Measurements from ENCODE around the gene PCDHGA2. TPM values are rescaled to one million over a fixed set of nuclear protein-coding genes. Genes with fewer than 3 reads are reported as not detected.
A peak's percentile ranks its signal among the peaks of the same experiment; 100 is the strongest.
"Not testable (repeated sequence)": the region's sequence is repeated elsewhere in the genome, so short reads cannot be mapped to it uniquely, and the experiment has no call there.

The PCDHGA2 gene
- total RNA-seq (10 to 100 TPM in 1 of 2 donors, 1 to 10 TPM in 1; 8.9 to 10.4 TPM), polyA plus RNA-seq (ENCODE audit: insufficient read length in 2 of 2) (10 to 100 TPM; 14.0 to 17.7 TPM)
- long read RNA-seq, donor 1, full-length matches to known transcripts: 9 of 9 reads
- long read RNA-seq, donor 1, partial matches to known transcripts: 0 of 9 reads
- long read RNA-seq, donor 1, other reads (novel, unspliced or antisense): 0 of 9 reads
- long read RNA-seq, donor 2, full-length matches to known transcripts: 2 of 2 reads
- long read RNA-seq, donor 2, partial matches to known transcripts: 0 of 2 reads
- long read RNA-seq, donor 2, other reads (novel, unspliced or antisense): 0 of 2 reads
- long read RNA-seq, donor 3, full-length matches to known transcripts: 7 of 7 reads
- long read RNA-seq, donor 3, partial matches to known transcripts: 0 of 7 reads
- long read RNA-seq, donor 3, other reads (novel, unspliced or antisense): 0 of 7 reads
- long read RNA-seq, donor 4, full-length matches to known transcripts: 1 of 1 reads
- long read RNA-seq, donor 4, partial matches to known transcripts: 0 of 1 reads
- long read RNA-seq, donor 4, other reads (novel, unspliced or antisense): 0 of 1 reads

GRCh38 chr5:141338538-141339306 is at the start of gene PCDHGA2:
Gene PCDHGA2, plus strand, starts transcription at chr5:141338760.
- H3K4me1 ChIP-seq (ENCODE audit: control insufficient read depth, insufficient read depth, low read length): peaks cover 9% of the 10 kb centered on the region
- H3K4me3 ChIP-seq (ENCODE audit: low read depth, low read length): peak within 1 kb of the TSS; percentile 14
- H3K9me3 ChIP-seq (ENCODE audit: control insufficient read depth, insufficient read depth, low read length): peaks cover 23% of the 10 kb centered on the region
- no peaks in the 10 kb centered on the region for H3K27me3 ChIP-seq (ENCODE audit: control insufficient read depth, insufficient read depth, low read length)
- peak in 3 of 6 donors; percentile 19 to 74 (median 60) for DNase-seq (ENCODE audit: low read depth in 4 of 6, low spot score in 6 of 6)
- WGBS (ENCODE audit: insufficient coverage): 8% methylated on average over 27 of the region's 27 CpGs
- no peak within 1 kb of the TSS for H3K27ac ChIP-seq (ENCODE audit: low read depth, low read length)
- H3K36me3 ChIP-seq (ENCODE audit: control insufficient read depth, insufficient read depth, low read length): no peaks in the 10 kb centered on the region

GRCh38 chr5:141298376-141298775 is 40.2 kb upstream of the PCDHGA2 start:
- peaks cover 25% of the 10 kb centered on the region for H3K9me3 ChIP-seq (ENCODE audit: control insufficient read depth, insufficient read depth, low read length)
- H3K4me1 ChIP-seq (ENCODE audit: control insufficient read depth, insufficient read depth, low read length): no peaks in the 10 kb centered on the region
- no peak overlapping the region for H3K4me3 ChIP-seq (ENCODE audit: low read depth, low read length)
- no peak overlapping the region for H3K27ac ChIP-seq (ENCODE audit: low read depth, low read length)
- H3K36me3 ChIP-seq (ENCODE audit: control insufficient read depth, insufficient read depth, low read length): peaks cover 3% of the 10 kb centered on the region
- no peaks in the 10 kb centered on the region for H3K27me3 ChIP-seq (ENCODE audit: control insufficient read depth, insufficient read depth, low read length)
- no peak for DNase-seq (ENCODE audit: low read depth in 4 of 6, low spot score in 6 of 6)
- WGBS (ENCODE audit: insufficient coverage): 93% methylated on average over 4 of the region's 4 CpGs

- DNase-seq (ENCODE audit: low read depth in 4 of 6, low spot score in 6 of 6): no peak
- 29% methylated on average over 36 of the region's 36 CpGs for WGBS (ENCODE audit: insufficient coverage)
- Histone ChIP-seq H3K36me3 (ENCODE audit: control insufficient read depth, insufficient read depth, low read length) (no peaks in the 10 kb centered on the region), H3K4me3 (ENCODE audit: low read depth, low read length) (no peak within 1 kb of the TSS), H3K9me3 (ENCODE audit: control insufficient read depth, insufficient read depth, low read length) (peaks cover 39% of the 10 kb centered on the region), H3K27ac (ENCODE audit: low read depth, low read length) (no peak within 1 kb of the TSS), H3K27me3 (ENCODE audit: control insufficient read depth, insufficient read depth, low read length) (no peaks in the 10 kb centered on the region), H3K4me1 (ENCODE audit: control insufficient read depth, insufficient read depth, low read length) (no peaks in the 10 kb centered on the region)
These were observed 34.8 kb upstream of the PCDHGA2 start, which contains the start of gene SLC25A2 for GRCh38 chr5:141303756-141304155. Gene SLC25A2, minus strand, starts transcription at chr5:141304049. Its CDS starts 184 bp downstream, at chr5:141303865.

GRCh38 chr5:141306630-141307029 is 31.9 kb upstream of the PCDHGA2 start:
- Histone ChIP-seq H3K36me3 (ENCODE audit: control insufficient read depth, insufficient read depth, low read length) (no peaks in the 10 kb centered on the region), H3K4me1 (ENCODE audit: control insufficient read depth, insufficient read depth, low read length) (no peaks in the 10 kb centered on the region), H3K9me3 (ENCODE audit: control insufficient read depth, insufficient read depth, low read length) (peaks cover 30% of the 10 kb centered on the region), H3K4me3 (ENCODE audit: low read depth, low read length) (no peak overlapping the region), H3K27ac (ENCODE audit: low read depth, low read length) (no peak overlapping the region), H3K27me3 (ENCODE audit: control insufficient read depth, insufficient read depth, low read length) (no peaks in the 10 kb centered on the region)
- no peak for DNase-seq (ENCODE audit: low read depth in 4 of 6, low spot score in 6 of 6)
- no CpG with 5 or more reads among the region's 1 CpG for WGBS (ENCODE audit: insufficient coverage)

DNA sequence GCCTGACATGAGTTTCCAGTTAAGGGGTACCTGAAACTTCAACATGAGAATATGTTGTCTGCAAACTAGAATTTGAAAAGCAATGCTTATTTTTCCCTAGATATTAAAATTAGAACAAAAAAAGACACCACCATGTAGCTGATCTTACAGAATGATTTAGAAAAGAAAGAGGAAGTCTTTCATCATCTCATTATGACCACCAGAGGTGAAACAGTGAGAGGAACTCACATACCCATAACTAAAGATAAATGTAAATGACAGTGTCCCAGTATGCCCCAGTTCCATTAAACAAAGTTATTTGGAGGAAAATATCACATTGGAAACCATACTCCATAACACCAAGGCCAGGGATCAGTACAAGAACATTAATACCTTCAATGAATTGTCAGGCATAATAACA is 24.8 kb upstream of the PCDHGA2 start:
- Histone ChIP-seq H3K27ac (ENCODE audit: low read depth, low read length) (no peak overlapping the region), H3K4me3 (ENCODE audit: low read depth, low read length) (no peak overlapping the region), H3K9me3 (ENCODE audit: control insufficient read depth, insufficient read depth, low read length) (peaks cover 22% of the 10 kb centered on the region), H3K36me3 (ENCODE audit: control insufficient read depth, insufficient read depth, low read length) (no peaks in the 10 kb centered on the region), H3K27me3 (ENCODE audit: control insufficient read depth, insufficient read depth, low read length) (no peaks in the 10 kb centered on the region), H3K4me1 (ENCODE audit: control insufficient read depth, insufficient read depth, low read length) (no peaks in the 10 kb centered on the region)
- no peak for DNase-seq (ENCODE audit: low read depth in 4 of 6, low spot score in 6 of 6)

- WGBS (ENCODE audit: insufficient coverage): no CpG with 5 or more reads among the region's 4 CpGs
- H3K27me3 ChIP-seq (ENCODE audit: control insufficient read depth, insufficient read depth, low read length): not testable (repeated sequence)
These were observed 21.6 kb upstream of the PCDHGA2 start for GRCh38 chr5:141316963-141317362.

GRCh38 chr5:141319202-141319601 is 19.4 kb upstream of the PCDHGA2 start:
- DNase-seq (ENCODE audit: low read depth in 4 of 6, low spot score in 6 of 6): no peak
- no peaks in the 10 kb centered on the region for H3K36me3 ChIP-seq (ENCODE audit: control insufficient read depth, insufficient read depth, low read length)
- WGBS (ENCODE audit: insufficient coverage): 96% methylated on average over 6 of the region's 6 CpGs
- peaks cover 28% of the 10 kb centered on the region for H3K9me3 ChIP-seq (ENCODE audit: control insufficient read depth, insufficient read depth, low read length)
- no peaks in the 10 kb centered on the region for H3K27me3 ChIP-seq (ENCODE audit: control insufficient read depth, insufficient read depth, low read length)
- no peak overlapping the region for H3K4me3 ChIP-seq (ENCODE audit: low read depth, low read length)
- no peak overlapping the region for H3K27ac ChIP-seq (ENCODE audit: low read depth, low read length)
- peaks cover 3% of the 10 kb centered on the region for H3K4me1 ChIP-seq (ENCODE audit: control insufficient read depth, insufficient read depth, low read length)

More at GRCh38 chr5:141316963-141317362, 21.6 kb upstream of the PCDHGA2 start:
- DNase-seq (ENCODE audit: low read depth in 4 of 6, low spot score in 6 of 6); H3K4me3 ChIP-seq (ENCODE audit: low read depth, low read length); H3K27ac ChIP-seq (ENCODE audit: low read depth, low read length); H3K4me1 ChIP-seq (ENCODE audit: control insufficient read depth, insufficient read depth, low read length); H3K36me3 ChIP-seq (ENCODE audit: control insufficient read depth, insufficient read depth, low read length): not testable (repeated sequence)
- H3K9me3 ChIP-seq (ENCODE audit: control insufficient read depth, insufficient read depth, low read length): peaks cover 30% of the 10 kb centered on the region

DNA sequence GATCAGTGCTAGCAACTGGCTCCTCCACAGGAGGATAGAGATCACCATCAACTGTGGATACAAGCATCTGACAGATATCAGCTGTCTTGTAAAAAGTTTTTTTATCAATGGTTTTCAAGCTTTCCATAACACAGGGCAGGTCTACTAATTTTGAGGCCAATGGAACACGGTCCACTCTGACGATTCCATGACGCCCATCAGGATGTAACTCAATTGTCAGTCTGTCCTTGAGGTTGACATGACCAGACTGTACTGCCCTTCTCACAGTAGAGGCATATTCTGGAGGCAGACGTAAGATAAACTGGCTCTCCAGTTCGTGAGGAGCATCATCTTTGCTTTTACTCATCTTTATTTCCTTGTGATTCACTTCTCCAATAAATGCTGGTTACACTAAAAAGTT is 18.9 kb upstream of the PCDHGA2 start:
- peak overlapping the region; percentile 50 for H3K4me3 ChIP-seq (ENCODE audit: low read depth, low read length)
- no peaks in the 10 kb centered on the region for H3K36me3 ChIP-seq (ENCODE audit: control insufficient read depth, insufficient read depth, low read length)
- H3K9me3 ChIP-seq (ENCODE audit: control insufficient read depth, insufficient read depth, low read length): peaks cover 28% of the 10 kb centered on the region
- H3K4me1 ChIP-seq (ENCODE audit: control insufficient read depth, insufficient read depth, low read length): peaks cover 3% of the 10 kb centered on the region
- WGBS (ENCODE audit: insufficient coverage): 72% methylated on average over 5 of the region's 5 CpGs
- no peaks in the 10 kb centered on the region for H3K27me3 ChIP-seq (ENCODE audit: control insufficient read depth, insufficient read depth, low read length)
- H3K27ac ChIP-seq (ENCODE audit: low read depth, low read length): peak overlapping the region; percentile 97
- no peak for DNase-seq (ENCODE audit: low read depth in 4 of 6, low spot score in 6 of 6)

- no peaks in the 10 kb centered on the region for H3K36me3 ChIP-seq (ENCODE audit: control insufficient read depth, insufficient read depth, low read length)
- peaks cover 3% of the 10 kb centered on the region for H3K4me1 ChIP-seq (ENCODE audit: control insufficient read depth, insufficient read depth, low read length)
- H3K4me3 ChIP-seq (ENCODE audit: low read depth, low read length): peak within 1 kb of the TSS; percentile 50
- peak; percentile 83 to 98 (median 88) for DNase-seq (ENCODE audit: low read depth in 4 of 6, low spot score in 6 of 6)
- WGBS (ENCODE audit: insufficient coverage): under 1% methylated on average over 64 of the region's 67 CpGs
- no peaks in the 10 kb centered on the region for H3K27me3 ChIP-seq (ENCODE audit: control insufficient read depth, insufficient read depth, low read length)
- H3K9me3 ChIP-seq (ENCODE audit: control insufficient read depth, insufficient read depth, low read length): peaks cover 26% of the 10 kb centered on the region
- peak within 1 kb of the TSS; percentile 97 for H3K27ac ChIP-seq (ENCODE audit: low read depth, low read length)
These were observed 18.1 kb upstream of the PCDHGA2 start, which contains the start of gene TAF7 for GRCh38 chr5:141320225-141321169. Gene TAF7, minus strand, starts transcription at chr5:141320784. Its CDS starts 740 bp downstream, at chr5:141320044.
